ENCODE results near the gene MAP2K1. TPM values are rescaled to one million over a fixed set of nuclear protein-coding genes. Genes with fewer than 3 reads are reported as not detected.
A peak's percentile ranks its signal among the peaks of the same experiment; 100 is the strongest.
"Not testable (repeated sequence)": the region's sequence is repeated elsewhere in the genome, so short reads cannot be mapped to it uniquely, and the experiment has no call there.

MAP2K1 gene
- total RNA-seq (2022) (63.7 and 64.1 TPM in 2 replicates), Bru-seq, nascent RNA (percentile 75 among the genes with signal in this experiment), BruChase-seq, experiment 1, labeled RNA remaining after a 2-hour chase (percentile 76 among the genes with signal in this experiment), BruChase-seq, experiment 2, labeled RNA remaining after a 6-hour chase (percentile 81 among the genes with signal in this experiment)
- long read RNA-seq, transcript MAP2K1-201 (11 exons, 3,410 nt): major isoform, 13 of 25 reads
- long read RNA-seq, partial matches to known transcripts: 5 of 25 reads
- long read RNA-seq, other reads (novel, unspliced or antisense): 7 of 25 reads

DNA sequence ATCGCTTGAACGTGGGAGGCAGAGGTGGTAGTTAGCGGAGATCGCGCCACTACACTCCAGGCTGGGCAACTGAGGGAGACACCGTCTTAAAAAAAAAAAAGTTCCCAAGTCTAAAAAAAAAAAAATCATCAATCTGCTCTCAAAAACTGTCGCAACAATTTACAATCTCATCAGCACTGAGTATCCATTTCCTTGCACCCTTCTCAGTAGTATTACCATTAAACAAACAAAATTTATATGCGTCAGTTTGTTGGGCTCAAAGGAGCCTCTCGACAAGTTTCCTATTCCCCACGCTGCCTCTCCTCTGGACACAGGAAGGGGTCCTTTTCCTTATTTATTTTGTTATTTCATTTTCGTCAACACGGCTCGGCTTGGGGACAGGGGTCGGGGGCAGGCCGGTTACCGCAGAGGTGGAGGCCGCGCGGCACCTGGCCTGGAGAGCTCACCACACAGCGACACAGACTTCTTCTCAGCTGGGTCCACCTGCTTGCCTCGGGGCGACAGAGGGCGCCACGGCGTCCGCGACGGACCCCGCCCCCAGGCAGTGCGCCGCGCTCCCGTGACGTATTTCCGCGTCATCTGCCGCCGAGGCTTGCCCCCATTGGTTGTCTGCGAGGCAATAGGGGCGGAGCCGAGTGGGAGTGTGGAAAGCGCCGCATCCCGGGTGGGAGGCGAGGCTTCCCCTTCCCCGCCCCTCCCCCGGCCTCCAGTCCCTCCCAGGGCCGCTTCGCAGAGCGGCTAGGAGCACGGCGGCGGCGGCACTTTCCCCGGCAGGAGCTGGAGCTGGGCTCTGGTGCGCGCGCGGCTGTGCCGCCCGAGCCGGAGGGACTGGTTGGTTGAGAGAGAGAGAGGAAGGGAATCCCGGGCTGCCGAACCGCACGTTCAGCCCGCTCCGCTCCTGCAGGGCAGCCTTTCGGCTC, at the start of gene MAP2K1:
TSS of gene MAP2K1 (plus strand) at position 709 of the 920 bp plus-strand sequence. CDS start 436 bp downstream, outside the sequence.
- Mint-ChIP-seq H3K4me3 (ENCODE audit: unreplicated experiment) (peak within 1 kb of the TSS; percentile 91), H3K9me3 (ENCODE audit: unreplicated experiment) (no peaks in the 10 kb centered on the region), H3K36me3 (ENCODE audit: insufficient read depth, unreplicated experiment) (peaks cover 18% of the 10 kb centered on the region), H3K27me3 (ENCODE audit: insufficient read depth, unreplicated experiment) (no peaks in the 10 kb centered on the region), H3K27ac (ENCODE audit: unreplicated experiment) (peak within 1 kb of the TSS; percentile 98), H3K4me1 (ENCODE audit: low read depth, unreplicated experiment) (peaks cover 4% of the 10 kb centered on the region)
- DNase-seq: peak; percentile 97 to 98
- TSS peak; percentile 90 for BruUV-seq (replicated peaks)
- TF ChIP-seq, protein P1, sequence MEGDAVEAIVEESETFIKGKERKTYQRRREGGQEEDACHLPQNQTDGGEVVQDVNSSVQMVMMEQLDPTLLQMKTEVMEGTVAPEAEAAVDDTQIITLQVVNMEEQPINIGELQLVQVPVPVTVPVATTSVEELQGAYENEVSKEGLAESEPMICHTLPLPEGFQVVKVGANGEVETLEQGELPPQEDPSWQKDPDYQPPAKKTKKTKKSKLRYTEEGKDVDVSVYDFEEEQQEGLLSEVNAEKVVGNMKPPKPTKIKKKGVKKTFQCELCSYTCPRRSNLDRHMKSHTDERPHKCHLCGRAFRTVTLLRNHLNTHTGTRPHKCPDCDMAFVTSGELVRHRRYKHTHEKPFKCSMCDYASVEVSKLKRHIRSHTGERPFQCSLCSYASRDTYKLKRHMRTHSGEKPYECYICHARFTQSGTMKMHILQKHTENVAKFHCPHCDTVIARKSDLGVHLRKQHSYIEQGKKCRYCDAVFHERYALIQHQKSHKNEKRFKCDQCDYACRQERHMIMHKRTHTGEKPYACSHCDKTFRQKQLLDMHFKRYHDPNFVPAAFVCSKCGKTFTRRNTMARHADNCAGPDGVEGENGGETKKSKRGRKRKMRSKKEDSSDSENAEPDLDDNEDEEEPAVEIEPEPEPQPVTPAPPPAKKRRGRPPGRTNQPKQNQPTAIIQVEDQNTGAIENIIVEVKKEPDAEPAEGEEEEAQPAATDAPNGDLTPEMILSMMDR (IDR thresholded peaks at IDR 0.05; ENCODE audit: insufficient read depth in 1 of 2, low read depth in 1 of 2, low read length in 1 of 2, severe bottlenecking in 1 of 2, unreplicated experiment in 1 of 2): peak; percentile 28 to 84
- H3K4me3 ChIP-seq (ENCODE audit: low read depth, low read length): peak within 1 kb of the TSS; percentile 85
- no peaks in the 10 kb centered on the region for H3K9me3 ChIP-seq
- no peaks in the 10 kb centered on the region for H3K36me3 ChIP-seq (ENCODE audit: control insufficient read depth, insufficient read depth, low read length)
- no peaks in the 10 kb centered on the region for H3K4me1 ChIP-seq
- no peaks in the 10 kb centered on the region for H3K27me3 ChIP-seq (replicated peaks; ENCODE audit: control insufficient read depth, insufficient read depth, low read length)
- intact Hi-C loops (cut with micrococcal nuclease; ENCODE audit: unreplicated experiment): loop anchor here (1.0 to 5.0 kb wide), 4 partner anchors 21 to 110 kb away; partner anchors contain the start of genes SNAPC5 and TIPIN
- CTCF ChIA-PET: interaction anchor here (0.5 to 2.5 kb wide), 11 partner anchors 27 to 1996 kb away, joined by 3 to 18 read pairs (median 4); partner anchors contain the start of genes SMAD6 and SNAPC5
- POLR2A ChIA-PET: interaction anchor here (0.6 to 1.7 kb wide), 9 partner anchors 8 to 119 kb away, joined by 3 to 10 read pairs (median 4); partner anchors contain the start of genes DIS3L, SNAPC5, TIPIN and ZWILCH

DNA sequence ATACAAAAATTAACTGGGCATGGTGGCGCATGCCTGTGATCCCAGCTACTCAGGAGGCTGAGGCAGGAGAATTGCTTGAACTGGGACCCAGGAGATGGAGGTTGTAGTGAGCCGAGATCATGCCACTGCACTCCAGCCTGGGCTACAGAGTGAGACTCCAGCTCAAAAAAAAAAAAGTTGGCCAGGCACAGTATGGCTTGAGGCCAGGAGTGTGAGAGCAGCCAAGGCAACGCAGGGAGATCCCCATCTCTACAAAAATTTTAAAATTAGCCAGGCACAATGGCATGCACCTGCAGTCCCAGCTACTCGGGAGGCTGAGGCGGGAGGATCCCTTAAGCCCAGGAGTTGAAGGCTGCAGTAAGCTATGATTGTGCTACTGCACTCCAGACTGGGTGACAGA, 38.2 kb upstream of the MAP2K1 start:
- H3K27ac Mint-ChIP-seq (ENCODE audit: unreplicated experiment); H3K9me3 Mint-ChIP-seq (ENCODE audit: unreplicated experiment); H3K4me1 Mint-ChIP-seq (ENCODE audit: low read depth, unreplicated experiment); H3K36me3 ChIP-seq (ENCODE audit: control insufficient read depth, insufficient read depth, low read length); CTCF ChIA-PET; DNase-seq; H3K9me3 ChIP-seq; H3K4me3 Mint-ChIP-seq (ENCODE audit: unreplicated experiment); H3K4me1 ChIP-seq; POLR2A ChIA-PET; H3K27me3 Mint-ChIP-seq (ENCODE audit: insufficient read depth, unreplicated experiment); BruUV-seq (replicated peaks); H3K4me3 ChIP-seq (ENCODE audit: low read depth, low read length); H3K27me3 ChIP-seq (replicated peaks; ENCODE audit: control insufficient read depth, insufficient read depth, low read length); intact Hi-C loops (cut with micrococcal nuclease; ENCODE audit: unreplicated experiment): not testable (repeated sequence)
- peaks cover 61% of the 10 kb centered on the region for H3K36me3 Mint-ChIP-seq (ENCODE audit: insufficient read depth, unreplicated experiment)

DNA sequence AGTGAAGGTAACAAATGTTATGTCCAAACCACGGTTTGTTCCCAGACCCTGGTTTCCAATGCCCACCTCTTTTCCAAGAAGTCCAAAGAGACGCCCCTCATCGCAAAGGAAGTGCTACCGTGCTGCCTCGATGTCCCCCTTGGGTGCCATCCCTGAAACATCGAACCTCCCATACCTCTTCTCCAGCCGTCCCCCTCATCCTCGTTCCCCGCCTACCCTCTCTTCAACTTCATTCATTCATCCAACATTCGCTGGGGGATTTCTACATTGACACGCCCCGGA, 30.7 kb upstream of the MAP2K1 start:
- intact Hi-C loops (cut with micrococcal nuclease; ENCODE audit: unreplicated experiment): loop anchor here (2.0 kb wide), 3 partner anchors 31 to 149 kb away; partner anchors contain the start of genes MAP2K1, RPL4, SNAPC5 and ZWILCH
- DNase-seq: no peak
- ChIA-PET POLR2A (interaction anchor here (0.6 to 1.3 kb wide), 4 partner anchors 9 to 84 kb away, joined by 3 to 12 read pairs (median 5); partner anchors contain the start of gene MAP2K1), CTCF (interaction anchor here (1.1 kb wide), 1 partner anchor 30 kb away, joined by 5 read pairs; the partner anchor contains the start of gene MAP2K1)
- H3K4me3 ChIP-seq (ENCODE audit: low read depth, low read length): peak overlapping the region; percentile 97
- Mint-ChIP-seq H3K27me3 (ENCODE audit: insufficient read depth, unreplicated experiment) (no peaks in the 10 kb centered on the region), H3K9me3 (ENCODE audit: unreplicated experiment) (no peaks in the 10 kb centered on the region), H3K4me3 (ENCODE audit: unreplicated experiment) (peak overlapping the region; percentile 95), H3K4me1 (ENCODE audit: low read depth, unreplicated experiment) (peaks cover 9% of the 10 kb centered on the region), H3K27ac (ENCODE audit: unreplicated experiment) (peak overlapping the region; percentile 99), H3K36me3 (ENCODE audit: insufficient read depth, unreplicated experiment) (peaks cover 38% of the 10 kb centered on the region)
- TF ChIP-seq, protein P1 (IDR thresholded peaks at IDR 0.05; ENCODE audit: insufficient read depth in 1 of 2, low read depth in 1 of 2, low read length in 1 of 2, severe bottlenecking in 1 of 2, unreplicated experiment in 1 of 2): no peak
- no peaks in the 10 kb centered on the region for H3K27me3 ChIP-seq (replicated peaks; ENCODE audit: control insufficient read depth, insufficient read depth, low read length)
- H3K9me3 ChIP-seq: no peaks in the 10 kb centered on the region
- 0 out of 2 replicates have a peak, but pooled peaks cover 5% of the 10 kb centered on the region for H3K4me1 ChIP-seq
- no peaks in the 10 kb centered on the region for H3K36me3 ChIP-seq (ENCODE audit: control insufficient read depth, insufficient read depth, low read length)
- BruUV-seq (replicated peaks): TSS peak; percentile 78

Measured in Caco-2 (cell line).